ENCODE data around the gene KLHDC7B. TPM values are rescaled to one million over a fixed set of nuclear protein-coding genes. Genes with fewer than 3 reads are reported as not detected.

The KLHDC7B gene
- total and polyA plus RNA-seq, 2 of the 13 experiments (the other 11 are each of a cell fraction or from before 2014, with no cell fraction given) = 0.11 TPM; not detected in 1

DNA sequence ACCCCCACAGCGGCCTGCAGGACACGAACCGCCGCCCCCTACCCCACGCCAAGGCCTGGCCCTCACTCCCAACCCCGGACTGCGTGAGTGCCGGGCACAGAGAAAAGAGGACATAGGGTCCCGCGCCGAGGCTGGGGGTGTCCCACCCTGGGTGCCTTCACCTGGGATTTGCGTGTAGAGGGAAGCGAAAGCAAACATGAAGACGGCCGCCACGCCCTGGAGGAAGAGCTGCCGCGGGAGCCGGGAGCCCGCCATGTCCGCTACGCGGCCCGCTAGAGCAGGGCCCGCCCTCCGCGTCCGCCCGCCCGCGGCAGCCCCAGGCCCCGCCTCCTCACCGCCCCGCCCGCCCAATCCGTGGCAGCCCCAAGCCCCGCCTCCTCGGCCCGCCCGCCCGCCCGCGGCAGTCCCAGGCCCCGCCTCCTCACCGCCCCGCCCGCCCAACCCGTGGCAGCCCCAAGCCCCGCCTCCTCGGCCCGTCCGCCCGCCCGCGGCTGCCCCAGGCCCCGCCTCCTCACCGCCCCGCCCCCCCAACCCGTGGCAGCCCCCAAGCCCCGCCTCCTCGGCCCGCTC lies 38.2 kb upstream of the KLHDC7B start, which contains the start of gene LMF2 (continued):
- TF ChIP-seq ZNF644 (CRISPR knock-in tag; IDR thresholded peaks at IDR 0.05; ENCODE audit: low read depth) (no peak), MYC (CRISPR knock-in tag; IDR thresholded peaks at IDR 0.05; ENCODE audit: borderline replicate concordance) (peak; percentile 29; the same call in 1 of the 2 replicates), RFX5 (IDR thresholded peaks at IDR 0.05; ENCODE audit: low read depth, low read length) (no peak), NR2F6 (IDR thresholded peaks at IDR 0.05) (no peak), NR2F6 (CRISPR knock-in tag; IDR thresholded peaks at IDR 0.05) (no peak), TEAD2 (CRISPR knock-in tag; IDR thresholded peaks at IDR 0.05) (no peak), ZMAT3 (CRISPR knock-in tag; conservative IDR thresholded peaks at IDR 0.05) (0 out of 2 replicates have a peak, but pooled peaks have one; percentile 32), ZNF230 (CRISPR knock-in tag; IDR thresholded peaks at IDR 0.05) (no peak), TRIM24 (CRISPR knock-in tag; IDR thresholded peaks at IDR 0.05) (no peak), BRD4 (CRISPR knock-in tag; IDR thresholded peaks at IDR 0.05) (peak; percentile 37; the same call in 1 of the 2 replicates), ZNF251 (CRISPR knock-in tag; IDR thresholded peaks at IDR 0.05) (no peak), ZKSCAN1 (IDR thresholded peaks at IDR 0.05; ENCODE audit: low read length) (no peak), NFIB (CRISPR knock-in tag; IDR thresholded peaks at IDR 0.05; ENCODE audit: borderline replicate concordance) (no peak), PLRG1 (conservative IDR thresholded peaks at IDR 0.05) (no peak), ZNF629 (CRISPR knock-in tag; conservative IDR thresholded peaks at IDR 0.05) (no peak)
- TF ChIP-seq, protein P1, sequence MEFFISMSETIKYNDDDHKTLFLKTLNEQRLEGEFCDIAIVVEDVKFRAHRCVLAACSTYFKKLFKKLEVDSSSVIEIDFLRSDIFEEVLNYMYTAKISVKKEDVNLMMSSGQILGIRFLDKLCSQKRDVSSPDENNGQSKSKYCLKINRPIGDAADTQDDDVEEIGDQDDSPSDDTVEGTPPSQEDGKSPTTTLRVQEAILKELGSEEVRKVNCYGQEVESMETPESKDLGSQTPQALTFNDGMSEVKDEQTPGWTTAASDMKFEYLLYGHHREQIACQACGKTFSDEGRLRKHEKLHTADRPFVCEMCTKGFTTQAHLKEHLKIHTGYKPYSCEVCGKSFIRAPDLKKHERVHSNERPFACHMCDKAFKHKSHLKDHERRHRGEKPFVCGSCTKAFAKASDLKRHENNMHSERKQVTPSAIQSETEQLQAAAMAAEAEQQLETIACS (CRISPR knock-in tag; IDR thresholded peaks at IDR 0.05) = no peak
- TF ChIP-seq, protein P2, sequence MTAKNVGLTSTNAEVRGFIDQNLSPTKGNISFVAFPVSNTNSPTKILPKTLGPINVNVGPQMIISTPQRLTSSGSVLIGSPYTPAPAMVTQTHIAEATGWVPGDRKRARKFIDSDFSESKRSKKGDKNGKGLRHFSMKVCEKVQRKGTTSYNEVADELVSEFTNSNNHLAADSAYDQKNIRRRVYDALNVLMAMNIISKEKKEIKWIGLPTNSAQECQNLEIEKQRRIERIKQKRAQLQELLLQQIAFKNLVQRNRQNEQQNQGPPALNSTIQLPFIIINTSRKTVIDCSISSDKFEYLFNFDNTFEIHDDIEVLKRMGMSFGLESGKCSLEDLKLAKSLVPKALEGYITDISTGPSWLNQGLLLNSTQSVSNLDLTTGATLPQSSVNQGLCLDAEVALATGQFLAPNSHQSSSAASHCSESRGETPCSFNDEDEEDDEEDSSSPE (CRISPR knock-in tag; IDR thresholded peaks at IDR 0.05) = 0 out of 2 replicates have a peak, but pooled peaks have one; percentile 43
- TF ChIP-seq, protein P3, sequence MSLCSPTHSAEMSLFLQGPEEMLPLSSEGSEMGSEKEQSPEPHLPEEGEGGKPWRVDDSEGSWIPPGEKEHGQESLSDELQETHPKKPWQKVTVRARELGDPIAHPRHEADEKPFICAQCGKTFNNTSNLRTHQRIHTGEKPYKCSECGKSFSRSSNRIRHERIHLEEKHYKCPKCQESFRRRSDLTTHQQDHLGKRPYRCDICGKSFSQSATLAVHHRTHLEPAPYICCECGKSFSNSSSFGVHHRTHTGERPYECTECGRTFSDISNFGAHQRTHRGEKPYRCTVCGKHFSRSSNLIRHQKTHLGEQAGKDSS (CRISPR knock-in tag; IDR thresholded peaks at IDR 0.05; ENCODE audit: borderline replicate concordance, low read depth) = no peak
- TF ChIP-seq, protein P4, sequence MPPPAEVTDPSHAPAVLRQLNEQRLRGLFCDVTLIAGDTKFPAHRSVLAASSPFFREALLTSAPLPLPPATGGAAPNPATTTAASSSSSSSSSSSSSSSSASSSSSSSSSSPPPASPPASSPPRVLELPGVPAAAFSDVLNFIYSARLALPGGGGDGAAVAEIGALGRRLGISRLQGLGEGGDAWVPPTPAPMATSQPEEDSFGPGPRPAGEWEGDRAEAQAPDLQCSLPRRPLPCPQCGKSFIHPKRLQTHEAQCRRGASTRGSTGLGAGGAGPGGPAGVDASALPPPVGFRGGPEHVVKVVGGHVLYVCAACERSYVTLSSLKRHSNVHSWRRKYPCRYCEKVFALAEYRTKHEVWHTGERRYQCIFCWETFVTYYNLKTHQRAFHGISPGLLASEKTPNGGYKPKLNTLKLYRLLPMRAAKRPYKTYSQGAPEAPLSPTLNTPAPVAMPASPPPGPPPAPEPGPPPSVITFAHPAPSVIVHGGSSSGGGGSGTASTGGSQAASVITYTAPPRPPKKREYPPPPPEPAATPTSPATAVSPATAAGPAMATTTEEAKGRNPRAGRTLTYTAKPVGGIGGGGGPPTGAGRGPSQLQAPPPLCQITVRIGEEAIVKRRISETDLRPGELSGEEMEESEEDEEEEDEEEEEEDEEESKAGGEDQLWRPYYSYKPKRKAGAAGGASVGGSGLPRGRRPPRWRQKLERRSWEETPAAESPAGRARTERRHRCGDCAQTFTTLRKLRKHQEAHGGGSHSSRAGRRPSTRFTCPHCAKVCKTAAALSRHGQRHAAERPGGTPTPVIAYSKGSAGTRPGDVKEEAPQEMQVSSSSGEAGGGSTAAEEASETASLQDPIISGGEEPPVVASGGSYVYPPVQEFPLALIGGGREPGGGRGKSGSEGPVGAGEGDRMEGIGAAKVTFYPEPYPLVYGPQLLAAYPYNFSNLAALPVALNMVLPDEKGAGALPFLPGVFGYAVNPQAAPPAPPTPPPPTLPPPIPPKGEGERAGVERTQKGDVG (CRISPR knock-in tag; IDR thresholded peaks at IDR 0.05; ENCODE audit: borderline replicate concordance) = no peak
- TF ChIP-seq, protein P5, sequence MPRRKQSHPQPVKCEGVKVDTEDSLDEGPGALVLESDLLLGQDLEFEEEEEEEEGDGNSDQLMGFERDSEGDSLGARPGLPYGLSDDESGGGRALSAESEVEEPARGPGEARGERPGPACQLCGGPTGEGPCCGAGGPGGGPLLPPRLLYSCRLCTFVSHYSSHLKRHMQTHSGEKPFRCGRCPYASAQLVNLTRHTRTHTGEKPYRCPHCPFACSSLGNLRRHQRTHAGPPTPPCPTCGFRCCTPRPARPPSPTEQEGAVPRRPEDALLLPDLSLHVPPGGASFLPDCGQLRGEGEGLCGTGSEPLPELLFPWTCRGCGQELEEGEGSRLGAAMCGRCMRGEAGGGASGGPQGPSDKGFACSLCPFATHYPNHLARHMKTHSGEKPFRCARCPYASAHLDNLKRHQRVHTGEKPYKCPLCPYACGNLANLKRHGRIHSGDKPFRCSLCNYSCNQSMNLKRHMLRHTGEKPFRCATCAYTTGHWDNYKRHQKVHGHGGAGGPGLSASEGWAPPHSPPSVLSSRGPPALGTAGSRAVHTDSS (CRISPR knock-in tag; conservative IDR thresholded peaks at IDR 0.05) = no peak
- TF ChIP-seq, protein P6, sequence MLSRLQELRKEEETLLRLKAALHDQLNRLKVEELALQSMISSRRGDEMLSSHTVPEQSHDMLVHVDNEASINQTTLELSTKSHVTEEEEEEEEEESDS (CRISPR knock-in tag; IDR thresholded peaks at IDR 0.05; ENCODE audit: borderline replicate concordance) = no peak
- TF ChIP-seq, protein P7, sequence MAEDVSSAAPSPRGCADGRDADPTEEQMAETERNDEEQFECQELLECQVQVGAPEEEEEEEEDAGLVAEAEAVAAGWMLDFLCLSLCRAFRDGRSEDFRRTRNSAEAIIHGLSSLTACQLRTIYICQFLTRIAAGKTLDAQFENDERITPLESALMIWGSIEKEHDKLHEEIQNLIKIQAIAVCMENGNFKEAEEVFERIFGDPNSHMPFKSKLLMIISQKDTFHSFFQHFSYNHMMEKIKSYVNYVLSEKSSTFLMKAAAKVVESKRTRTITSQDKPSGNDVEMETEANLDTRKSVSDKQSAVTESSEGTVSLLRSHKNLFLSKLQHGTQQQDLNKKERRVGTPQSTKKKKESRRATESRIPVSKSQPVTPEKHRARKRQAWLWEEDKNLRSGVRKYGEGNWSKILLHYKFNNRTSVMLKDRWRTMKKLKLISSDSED (CRISPR knock-in tag; IDR thresholded peaks at IDR 0.05) = no peak
